ENCODE data around the gene RNU6-9.

DNA sequence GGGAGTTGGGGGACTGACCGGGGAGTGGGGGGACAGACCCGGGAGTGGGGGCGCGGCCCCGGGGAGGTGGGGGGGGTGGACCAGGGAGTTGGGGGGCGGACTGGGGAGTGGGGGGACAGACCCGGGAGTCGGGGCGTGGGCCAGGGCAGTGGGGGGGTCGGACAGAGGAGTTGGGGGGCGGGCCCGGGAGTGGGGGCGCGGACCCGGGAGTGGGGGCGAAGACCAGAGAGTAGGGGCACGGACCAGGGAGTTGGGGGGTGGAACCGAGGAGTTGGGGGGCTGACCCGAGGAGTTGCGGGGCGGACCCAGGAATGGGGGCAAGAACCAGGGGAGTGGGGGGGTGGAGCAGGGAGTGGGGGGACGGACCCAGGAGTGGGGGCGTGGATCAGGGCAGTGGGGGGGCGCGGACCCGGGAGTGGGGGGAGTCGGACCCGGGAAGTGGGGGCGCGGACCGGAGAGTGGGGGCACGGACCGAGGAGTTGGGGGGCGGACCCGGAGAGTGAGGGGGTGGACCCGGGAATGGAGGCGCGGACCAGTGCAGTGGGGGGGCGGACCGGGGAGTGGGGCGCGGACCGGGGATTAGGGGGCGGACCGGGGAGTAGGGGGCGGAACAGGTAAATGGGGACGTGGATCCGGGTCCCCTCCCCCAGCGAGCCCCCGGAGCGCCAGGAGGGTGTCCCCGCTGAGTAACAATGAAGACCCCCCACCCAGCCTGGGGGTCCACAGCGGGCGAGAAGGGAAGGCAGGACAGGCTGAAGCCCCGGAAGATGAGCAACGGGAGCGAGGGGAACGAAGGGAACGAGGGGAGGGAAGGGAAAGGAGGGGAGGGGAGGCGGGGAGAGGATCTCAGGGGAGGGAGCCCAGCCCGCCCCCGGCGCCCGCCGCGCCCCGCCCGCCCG lies 19.1 kb downstream of the RNU6-9 start:
- TF ChIP-seq EZH2 (optimal IDR thresholded peaks at IDR 0.05; ENCODE audit: low read depth, low read length) (no peak), CTCF (IDR thresholded peaks at IDR 0.05; ENCODE audit: low read length) (no peak), EZH2phosphoT487 (IDR thresholded peaks at IDR 0.05; ENCODE audit: low read length) (no peak)
